GM19193 (cell line): Measurements from ENCODE around the gene TRERF1.

Source experiments
- POLR2A ChIP-seq: IDR thresholded peaks from 4 replicates; pipeline ENCODE4 v1.6.1; 2011; ENCODE audit not compliant: insufficient read depth, insufficient read length; ENCODE audit errors: extremely low read depth

TRERF1 gene

GRCh38 chr6:42352856-42353564, 98.7 kb downstream of the TRERF1 start:
- no peak for TF ChIP-seq POLR2A

GRCh38 chr6:42350911-42351310, 100.8 kb downstream of the TRERF1 start:
- TF ChIP-seq POLR2A, result no peak

- no peak for TF ChIP-seq POLR2A
Observed at GRCh38 chr6:42349753-42350511, 101.8 kb downstream of the TRERF1 start.

GRCh38 chr6:42347456-42347855, 104.3 kb downstream of the TRERF1 start:
- TF ChIP-seq POLR2A, result no peak

GRCh38 chr6:42345696-42346416, 105.9 kb downstream of the TRERF1 start:
- no peak for TF ChIP-seq POLR2A

- no peak for TF ChIP-seq POLR2A
Observed at GRCh38 chr6:42344756-42345155, 107.0 kb downstream of the TRERF1 start.

- no peak for TF ChIP-seq POLR2A
Observed at GRCh38 chr6:42341771-42342553, 109.8 kb downstream of the TRERF1 start.

GRCh38 chr6:42341221-42341620, 110.5 kb downstream of the TRERF1 start:
- TF ChIP-seq POLR2A, result no peak

- no peak for TF ChIP-seq POLR2A
Observed at GRCh38 chr6:42340511-42340910, 111.2 kb downstream of the TRERF1 start.

GRCh38 chr6:42339991-42340401, 111.7 kb downstream of the TRERF1 start:
- no peak for TF ChIP-seq POLR2A

- TF ChIP-seq POLR2A, result no peak
Observed at GRCh38 chr6:42338744-42339222, 112.9 kb downstream of the TRERF1 start.

- no peak for TF ChIP-seq POLR2A
Observed at GRCh38 chr6:42337985-42338743, 113.6 kb downstream of the TRERF1 start.

GRCh38 chr6:42336431-42336830, 115.3 kb downstream of the TRERF1 start:
- no peak for TF ChIP-seq POLR2A

- no peak for TF ChIP-seq POLR2A
Observed at GRCh38 chr6:42335896-42336295, 115.8 kb downstream of the TRERF1 start.
